GM06990 (cell line): ENCODE results near the gene BRAF.
"Not testable (repeated sequence)": the region's sequence is repeated elsewhere in the genome, so short reads cannot be mapped to it uniquely, and the experiment has no call there.

Source experiments
- DNase-seq: peaks from one replicate; pipeline ENCODE4 v3.0.0-alpha.2; 2011; ENCODE audit not compliant: insufficient read length; ENCODE audit errors: extremely low read depth
- H3K27me3 ChIP-seq: replicated peaks from 2 replicates; pipeline ENCODE4 v1.6.0; 2011; ENCODE audit warnings: low read length; ENCODE audit not compliant: control insufficient read depth, insufficient read depth
- H3K36me3 ChIP-seq: 2 replicates; pipeline ENCODE4 v1.5.1; 2011; ENCODE audit warnings: low read length; ENCODE audit not compliant: control insufficient read depth, insufficient read depth
- H3K4me3 ChIP-seq: replicated peaks from 2 replicates; pipeline ENCODE4 v1.5.1; 2011; ENCODE audit warnings: low read depth, mild to moderate bottlenecking, control low read depth, low read length
- TF ChIP-seq, protein P1 (sequence below): IDR thresholded peaks from 2 replicates; pipeline ENCODE4 v1.5.1; 2011; ENCODE audit warnings: low read length, control low read depth, mild to moderate bottlenecking, inconsistent platforms; ENCODE audit not compliant: insufficient read depth, poor library complexity, severe bottlenecking

Gene BRAF

DNA sequence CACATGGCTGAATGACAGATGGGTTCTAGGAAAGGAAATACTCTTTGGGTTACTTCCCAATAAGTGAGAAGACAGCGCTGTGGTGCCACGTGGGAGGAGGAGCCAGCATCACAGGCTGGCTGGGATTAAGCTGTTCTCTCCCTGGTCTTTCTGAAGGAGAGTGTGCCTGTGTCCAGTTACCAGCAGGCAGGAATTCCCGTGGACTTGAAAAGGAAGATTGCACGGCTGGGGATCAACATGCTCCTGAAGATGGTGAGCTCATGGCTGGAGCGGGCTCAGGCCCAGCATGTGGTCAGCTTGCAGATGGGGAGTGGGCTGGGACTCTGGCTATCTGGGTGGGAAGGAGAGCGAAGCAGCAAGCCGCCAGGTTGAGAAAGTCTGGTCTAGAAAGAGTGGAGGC lies 243.8 kb downstream of the BRAF start:
- peaks cover 6% of the 10 kb centered on the region for H3K36me3 ChIP-seq
- DNase-seq: no peak
- no peak overlapping the region for H3K4me3 ChIP-seq
- TF ChIP-seq, protein P1, sequence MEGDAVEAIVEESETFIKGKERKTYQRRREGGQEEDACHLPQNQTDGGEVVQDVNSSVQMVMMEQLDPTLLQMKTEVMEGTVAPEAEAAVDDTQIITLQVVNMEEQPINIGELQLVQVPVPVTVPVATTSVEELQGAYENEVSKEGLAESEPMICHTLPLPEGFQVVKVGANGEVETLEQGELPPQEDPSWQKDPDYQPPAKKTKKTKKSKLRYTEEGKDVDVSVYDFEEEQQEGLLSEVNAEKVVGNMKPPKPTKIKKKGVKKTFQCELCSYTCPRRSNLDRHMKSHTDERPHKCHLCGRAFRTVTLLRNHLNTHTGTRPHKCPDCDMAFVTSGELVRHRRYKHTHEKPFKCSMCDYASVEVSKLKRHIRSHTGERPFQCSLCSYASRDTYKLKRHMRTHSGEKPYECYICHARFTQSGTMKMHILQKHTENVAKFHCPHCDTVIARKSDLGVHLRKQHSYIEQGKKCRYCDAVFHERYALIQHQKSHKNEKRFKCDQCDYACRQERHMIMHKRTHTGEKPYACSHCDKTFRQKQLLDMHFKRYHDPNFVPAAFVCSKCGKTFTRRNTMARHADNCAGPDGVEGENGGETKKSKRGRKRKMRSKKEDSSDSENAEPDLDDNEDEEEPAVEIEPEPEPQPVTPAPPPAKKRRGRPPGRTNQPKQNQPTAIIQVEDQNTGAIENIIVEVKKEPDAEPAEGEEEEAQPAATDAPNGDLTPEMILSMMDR: no peak
- H3K27me3 ChIP-seq: no peaks in the 10 kb centered on the region

DNA sequence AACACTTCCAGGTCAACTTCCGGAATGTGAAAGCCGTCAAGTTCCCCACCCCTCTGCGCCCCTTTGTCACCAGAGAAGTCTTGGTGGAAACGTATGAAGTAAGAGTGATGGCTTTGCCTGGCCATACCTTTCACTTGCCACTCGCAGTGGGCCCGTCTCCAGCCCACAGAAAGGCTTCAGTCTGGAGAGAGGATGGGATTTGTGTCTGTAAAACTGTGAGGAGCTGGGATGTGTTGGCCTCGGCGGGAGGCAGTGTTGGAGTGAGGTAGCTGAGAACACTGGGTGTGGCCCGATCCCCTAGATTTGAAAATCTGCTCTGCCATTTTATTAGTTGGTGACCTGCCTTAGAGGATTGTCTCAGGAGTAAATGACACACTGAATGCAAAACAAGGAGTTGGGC lies 245.5 kb downstream of the BRAF start:
- TF ChIP-seq, protein P1: no peak
- no peak overlapping the region for H3K4me3 ChIP-seq
- DNase-seq: no peak
- H3K27me3 ChIP-seq: no peaks in the 10 kb centered on the region
- H3K36me3 ChIP-seq: peaks cover 2% of the 10 kb centered on the region

DNA sequence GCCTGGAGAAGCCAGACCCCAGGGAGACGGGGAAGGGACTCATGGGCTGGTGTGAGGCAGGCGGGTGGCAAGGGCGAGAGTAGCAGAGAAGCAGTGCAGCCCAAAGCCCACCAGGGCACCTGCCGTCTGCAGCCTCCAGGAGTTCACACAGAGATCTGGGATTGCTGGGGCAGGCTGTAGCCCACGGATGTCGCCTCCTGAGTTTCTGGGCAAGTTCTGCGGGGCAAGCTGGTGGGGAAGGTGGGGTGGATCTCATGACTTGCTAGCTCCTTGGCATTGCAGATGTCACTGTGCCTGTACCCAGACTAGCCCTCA lies 246.0 kb downstream of the BRAF start:
- no peak for DNase-seq
- H3K27me3 ChIP-seq: no peaks in the 10 kb centered on the region
- TF ChIP-seq, protein P1: no peak
- H3K4me3 ChIP-seq: no peak overlapping the region
- H3K36me3 ChIP-seq: peaks cover 2% of the 10 kb centered on the region

DNA sequence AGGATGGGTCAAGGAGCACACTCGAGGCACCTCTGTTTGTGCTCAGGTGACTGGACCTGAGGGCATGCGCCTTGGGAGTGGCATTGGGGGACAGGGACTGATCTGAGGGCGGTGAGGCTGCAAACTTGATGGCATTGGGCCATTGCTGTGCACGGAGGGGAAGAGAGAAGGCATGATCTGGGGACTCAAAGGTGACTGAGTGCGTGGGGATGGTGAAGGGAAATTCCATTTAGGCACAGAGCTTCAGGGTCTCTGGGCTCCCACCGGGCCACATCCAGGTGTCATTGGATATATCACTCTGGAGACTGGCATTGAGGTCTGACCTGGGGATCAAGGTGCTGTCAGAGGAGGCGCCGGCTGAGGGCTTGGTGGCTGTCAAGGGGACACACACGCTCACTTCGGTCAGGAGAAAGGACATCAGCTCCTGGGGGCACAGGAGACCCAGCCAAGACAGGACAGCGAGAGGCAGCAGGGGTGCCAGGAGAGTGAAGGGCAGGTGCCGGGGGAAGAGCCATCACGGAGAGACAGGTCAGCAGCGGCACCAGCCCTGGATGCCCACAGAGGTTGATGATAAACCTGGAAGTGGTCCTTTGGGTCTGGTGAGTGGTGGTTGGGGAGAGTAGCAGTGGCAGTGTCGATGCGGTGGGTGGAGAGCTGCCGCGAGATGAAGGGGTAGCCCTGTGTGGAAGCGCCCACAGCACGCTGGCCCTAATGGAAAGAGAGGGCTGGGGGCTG lies 246.5 kb downstream of the BRAF start:
- DNase-seq: no peak
- Histone ChIP-seq H3K4me3 (no peak overlapping the region), H3K27me3 (no peaks in the 10 kb centered on the region), H3K36me3 (peaks cover 2% of the 10 kb centered on the region)
- TF ChIP-seq, protein P1: no peak

DNA sequence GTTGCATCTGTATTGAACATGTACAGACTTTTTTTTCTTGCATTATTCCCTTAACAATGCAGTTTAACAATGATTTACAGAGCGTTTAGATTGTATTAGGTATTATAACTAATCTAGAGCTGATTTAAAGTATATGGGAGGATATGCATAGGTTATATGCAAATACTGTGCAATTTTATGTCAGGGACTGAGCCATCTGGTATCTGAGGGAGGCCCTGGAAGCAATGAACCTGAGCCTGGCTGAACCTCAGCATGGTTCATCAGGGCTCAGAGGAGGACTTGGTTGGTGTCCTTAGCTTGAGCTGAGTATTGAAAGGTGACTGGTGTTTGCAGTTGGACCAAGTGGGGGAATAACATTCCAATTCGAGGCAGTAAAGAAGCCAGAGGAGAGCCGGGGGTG lies 247.2 kb downstream of the BRAF start:
- TF ChIP-seq, protein P1: no peak
- no peak for DNase-seq
- no peaks in the 10 kb centered on the region for H3K27me3 ChIP-seq
- H3K36me3 ChIP-seq: peaks cover 2% of the 10 kb centered on the region
- no peak overlapping the region for H3K4me3 ChIP-seq

DNA sequence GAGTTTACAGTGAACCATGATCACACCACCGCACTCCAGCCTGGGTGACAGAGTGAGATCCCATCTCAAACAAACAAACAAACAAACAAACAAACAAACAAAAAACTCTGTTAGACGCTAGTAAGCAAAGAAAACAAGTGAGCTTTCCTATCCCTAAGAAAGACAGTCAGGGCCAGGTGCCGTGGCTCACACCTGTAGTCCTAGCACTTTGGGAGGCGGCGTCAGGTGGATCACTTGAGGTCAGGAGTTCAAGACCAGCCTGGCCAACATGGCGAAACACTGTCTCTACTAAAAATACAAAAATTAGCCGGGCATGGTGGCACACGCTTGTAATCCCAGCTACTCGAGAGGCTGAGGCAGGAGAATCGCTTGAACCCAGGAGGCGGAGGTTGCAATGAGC lies 247.8 kb downstream of the BRAF start:
- H3K27me3 ChIP-seq, H3K4me3 ChIP-seq, DNase-seq, H3K36me3 ChIP-seq: not testable (repeated sequence)
